Activated CD8-positive, alpha-beta memory T cell treated with anti-CD3 and anti-CD28 coated beads, Interleukin-2, amount 50 U/mL, for 1 hour (primary cell): ENCODE measurements around the gene HSPA2.
"Not testable (repeated sequence)": the region's sequence is repeated elsewhere in the genome, so short reads cannot be mapped to it uniquely, and the experiment has no call there.

Experiments used
- DNase-seq: peaks from one replicate; pipeline ENCODE4 v3.0.0-alpha.2; 2020; ENCODE audit errors: extremely low read depth

Gene HSPA2

GRCh38 chr14:64561631-64562030 lies 21.1 kb downstream of the HSPA2 start:
- DNase-seq, result no peak

- DNase-seq, result no peak
These were observed 21.9 kb downstream of the HSPA2 start for GRCh38 chr14:64562436-64562835.

GRCh38 chr14:64563696-64564095 lies 23.2 kb downstream of the HSPA2 start:
- no peak for DNase-seq

- DNase-seq, result no peak
These were observed 26.1 kb downstream of the HSPA2 start for GRCh38 chr14:64566651-64567122.

GRCh38 chr14:64569138-64569631 lies 28.6 kb downstream of the HSPA2 start:
- DNase-seq, result no peak

GRCh38 chr14:64569646-64570045 lies 29.1 kb downstream of the HSPA2 start:
- not testable (repeated sequence) for DNase-seq

- no peak for DNase-seq
These were observed 32.0 kb downstream of the HSPA2 start for GRCh38 chr14:64572386-64573104.

- DNase-seq, result no peak
These were observed 32.6 kb downstream of the HSPA2 start for GRCh38 chr14:64573109-64573508.

GRCh38 chr14:64574371-64575107 lies 34.0 kb downstream of the HSPA2 start:
- DNase-seq, result no peak

GRCh38 chr14:64577211-64577610 lies 36.7 kb downstream of the HSPA2 start:
- DNase-seq, result no peak

GRCh38 chr14:64580467-64580866 lies 39.9 kb downstream of the HSPA2 start:
- no peak for DNase-seq

GRCh38 chr14:64581363-64581762 lies 40.8 kb downstream of the HSPA2 start:
- no peak for DNase-seq

- DNase-seq, result no peak
These were observed 41.3 kb downstream of the HSPA2 start for GRCh38 chr14:64581817-64582216.

- no peak for DNase-seq
These were observed 43.6 kb downstream of the HSPA2 start for GRCh38 chr14:64584190-64584589.

GRCh38 chr14:64591809-64592208 lies 51.3 kb downstream of the HSPA2 start:
- DNase-seq, result no peak
